Tibial nerve (tissue), 4 donors: Measurements from ENCODE around the gene KAZN. TPM values are rescaled to one million over a fixed set of nuclear protein-coding genes. Genes with fewer than 3 reads are reported as not detected.

Experiments used
- DNase-seq, 2 donors: peaks; one replicate each; pipeline ENCODE4 v3.0.0-alpha.2; 2019; ENCODE audit warnings: low spot score in 2 of 2
- H3K27ac ChIP-seq, 4 donors: fragments of 200-600 bp; sonication (generic) in 3 of 4; one replicate each; pipeline ENCODE4 v1.5.1; 2017 to 2019; ENCODE audit warnings: mild to moderate bottlenecking in 1 of 4
- H3K27me3 ChIP-seq, 2 donors: fragments of 200-600 bp; sonication (generic) in 1 of 2; one replicate each; pipeline versions ENCODE4 v1.5.1 to v1.6.0; 2017 to 2019
- H3K36me3 ChIP-seq, 3 donors: fragments of 200-600 bp; sonication (generic); one replicate each; pipeline ENCODE4 v1.5.1; 2018 to 2019
- H3K4me1 ChIP-seq, 4 donors: fragments of 200-600 bp; sonication (generic) in 3 of 4; one replicate each; pipeline ENCODE4 v1.5.1; 2017 to 2019
- H3K4me3 ChIP-seq, 4 donors: fragments of 200-600 bp; sonication (generic) in 3 of 4; one replicate each; pipeline ENCODE4 v1.5.1; 2017 to 2019; ENCODE audit warnings: mild to moderate bottlenecking in 1 of 4, moderate library complexity in 1 of 4
- H3K9me3 ChIP-seq, 4 donors: fragments of 200-600 bp; sonication (generic) in 3 of 4; one replicate each; pipeline ENCODE4 v1.5.1; 2017 to 2019
- CTCF ChIP-seq, 5 experiments: fragments of 200-600 bp in 3 of 5; fragments of 450-650 bp in 2 of 5; sonication (generic) in 3 of 5; IDR thresholded peaks; one replicate each; pipeline ENCODE4 v1.5.1; 2016 to 2019; ENCODE audit warnings: antibody characterized with exemption in 5 of 5, mild to moderate bottlenecking in 3 of 5, moderate library complexity in 2 of 5
- EP300 ChIP-seq, 2 donors: sonication (generic); formaldehyde crosslinking; IDR thresholded peaks; one replicate each; pipeline ENCODE4 v1.6.1; 2017; ENCODE audit warnings: antibody characterized with exemption in 2 of 2, mild to moderate bottlenecking in 1 of 2
- POLR2A ChIP-seq, 2 donors: fragments of 450-650 bp; IDR thresholded peaks; one replicate each; pipeline ENCODE4 v1.6.1; 2017; ENCODE audit warnings: antibody characterized with exemption in 2 of 2, mild to moderate bottlenecking in 2 of 2, moderate library complexity in 2 of 2
- WGBS, 2 donors: methylation state at CpG; one replicate each; pipeline ENCODE4 v1.1.5; 2018; 5-methylcytosine and 5-hydroxymethylcytosine counted together
- total RNA-seq, 4 donors: library from RNA; depleted of rRNA; stranded (reverse); fragments of >200 nt; gene quantifications; one replicate each; pipeline ENCODE4 v1.1.0, GENCODE V29; 2016

Gene KAZN
- total RNA-seq, 4 donors from 2014 or later: 16.0 to 29.2 (median 22.2) TPM

DNA sequence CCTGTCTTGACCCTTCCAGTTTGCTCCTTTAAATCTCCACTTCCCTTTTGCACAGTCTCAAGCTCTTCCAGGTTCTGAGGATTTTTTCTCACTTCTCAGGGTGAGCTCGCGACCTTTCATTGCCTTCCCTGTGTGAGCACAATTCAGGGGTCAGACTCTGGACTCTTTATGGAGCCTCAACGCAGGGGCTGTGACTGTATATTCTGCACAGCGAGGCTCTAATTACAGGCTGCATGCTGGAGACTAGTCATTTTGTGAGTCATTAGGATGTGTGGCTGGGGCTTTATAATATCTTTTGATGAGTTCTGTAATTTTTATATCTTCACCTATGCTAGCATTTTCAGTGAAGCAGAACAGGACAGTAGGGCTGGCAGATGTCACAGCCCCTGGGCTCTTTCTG, 270.7 kb downstream of the KAZN start:
- Histone ChIP-seq H3K27ac (no peak overlapping the region), H3K4me3 (no peak overlapping the region), H3K36me3 (no peaks in the 10 kb centered on the region), H3K27me3 (no peaks in the 10 kb centered on the region), H3K4me1 (no peaks in the 10 kb centered on the region), H3K9me3 (no peaks in the 10 kb centered on the region)
- DNase-seq: no peak
- 32 to 54% methylated on average over 4 of the region's 4 CpGs for WGBS, 2 donors
- no peak for TF ChIP-seq POLR2A (IDR thresholded peaks at IDR 0.05)

DNA sequence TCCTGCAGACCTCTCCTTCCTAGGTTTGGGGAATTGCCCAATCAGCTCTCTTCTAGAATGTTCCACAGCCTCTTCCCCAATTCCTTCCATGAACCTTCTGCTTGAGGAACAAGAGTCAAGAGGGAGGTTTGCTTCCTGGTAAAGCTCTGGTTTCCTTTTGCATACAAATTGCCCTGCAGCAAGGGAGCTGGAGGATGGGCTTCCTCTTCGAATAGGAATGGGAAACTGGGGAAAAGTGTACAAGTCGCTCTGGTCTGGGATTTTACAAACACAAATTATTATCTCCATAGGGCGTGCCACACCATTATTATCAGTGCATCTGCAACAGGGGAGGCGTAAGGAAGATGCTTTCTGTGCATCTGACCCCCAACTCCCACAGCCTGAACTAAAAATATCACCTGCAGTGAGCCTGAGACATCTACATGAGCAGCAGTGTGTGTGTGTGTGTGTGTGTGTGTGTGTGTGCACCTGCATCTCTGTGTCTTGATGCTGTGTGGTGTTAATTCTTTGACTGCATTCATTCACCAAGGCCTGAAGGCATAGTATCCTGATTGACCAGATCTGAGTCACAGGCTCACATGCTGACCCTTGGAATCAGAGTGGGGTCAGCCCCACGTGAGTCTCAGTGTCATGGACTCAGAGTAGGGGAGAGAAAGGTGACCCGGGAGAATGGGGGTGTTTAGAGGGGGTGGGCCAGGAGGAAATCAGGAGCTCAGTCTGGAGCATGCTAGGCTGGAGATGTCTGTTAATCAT, 272.9 kb downstream of the KAZN start:
- Histone ChIP-seq H3K36me3 (no peaks in the 10 kb centered on the region), H3K4me3 (no peak overlapping the region), H3K9me3 (no peaks in the 10 kb centered on the region), H3K4me1 (no peaks in the 10 kb centered on the region), H3K27ac (no peak overlapping the region), H3K27me3 (no peaks in the 10 kb centered on the region)
- 52 to 66% methylated on average over 6 of the region's 6 CpGs for WGBS, 2 donors
- TF ChIP-seq POLR2A (IDR thresholded peaks at IDR 0.05): no peak
- no peak for TF ChIP-seq EP300 (IDR thresholded peaks at IDR 0.05)
- no peak for DNase-seq

DNA sequence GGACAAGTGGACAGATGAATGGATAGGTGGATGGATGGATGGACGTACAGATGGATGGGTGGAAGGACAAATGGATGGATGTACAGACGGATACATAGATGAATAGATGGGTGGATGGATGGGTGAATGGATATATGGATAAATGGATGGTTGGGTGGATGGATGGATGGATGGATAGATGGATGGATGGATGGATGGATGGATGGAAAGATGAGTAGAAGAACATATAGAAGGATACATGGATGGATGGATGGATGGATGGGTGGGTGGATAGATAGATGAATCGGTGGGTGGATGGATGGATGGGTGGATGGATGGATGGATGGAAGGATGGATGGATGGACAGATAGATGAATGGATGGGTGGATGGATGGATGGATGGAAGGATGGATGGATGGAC, 274.3 kb downstream of the KAZN start:
- no peak for DNase-seq
- WGBS, 2 donors: 83 to 94% methylated on average over 3 of the region's 3 CpGs
- TF ChIP-seq POLR2A (IDR thresholded peaks at IDR 0.05) (no peak), CTCF (IDR thresholded peaks at IDR 0.05) (no peak), EP300 (IDR thresholded peaks at IDR 0.05) (no peak)

DNA sequence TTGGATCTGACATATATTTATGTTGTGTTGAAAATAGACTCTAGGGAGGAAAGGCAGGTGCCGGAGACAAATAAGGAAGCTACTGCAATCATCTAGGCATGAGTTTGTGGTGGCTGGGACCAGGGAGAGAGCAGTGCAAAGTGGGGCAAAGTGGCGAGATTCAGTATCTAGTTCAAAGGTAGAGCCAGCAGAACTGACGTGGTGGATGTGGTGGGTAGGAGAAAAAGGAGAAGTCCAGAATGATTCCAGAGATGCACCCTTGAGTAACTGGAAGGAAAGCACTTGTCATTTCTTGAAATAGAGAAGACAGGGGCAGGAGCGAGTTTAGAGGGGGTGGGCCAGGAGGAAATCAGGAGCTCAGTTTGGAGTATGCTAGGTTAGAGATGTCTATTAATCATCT, 275.2 kb downstream of the KAZN start:
- Histone ChIP-seq H3K4me1 (no peaks in the 10 kb centered on the region), H3K36me3 (no peaks in the 10 kb centered on the region), H3K27me3 (no peaks in the 10 kb centered on the region), H3K4me3 (no peak overlapping the region), H3K9me3 (no peaks in the 10 kb centered on the region), H3K27ac (no peak overlapping the region)
- DNase-seq: no peak
- WGBS, 2 donors: 57 to 60% methylated on average over 4 of the region's 4 CpGs
- TF ChIP-seq EP300 (IDR thresholded peaks at IDR 0.05) (no peak), POLR2A (IDR thresholded peaks at IDR 0.05) (no peak), CTCF (IDR thresholded peaks at IDR 0.05) (no peak)

More for the DNA sequence above, 274.3 kb downstream of the KAZN start:
- Histone ChIP-seq H3K4me3 (no peak overlapping the region), H3K4me1 (no peaks in the 10 kb centered on the region), H3K27ac (no peak overlapping the region), H3K9me3 (no peaks in the 10 kb centered on the region), H3K36me3 (no peaks in the 10 kb centered on the region), H3K27me3 (no peaks in the 10 kb centered on the region)

DNA sequence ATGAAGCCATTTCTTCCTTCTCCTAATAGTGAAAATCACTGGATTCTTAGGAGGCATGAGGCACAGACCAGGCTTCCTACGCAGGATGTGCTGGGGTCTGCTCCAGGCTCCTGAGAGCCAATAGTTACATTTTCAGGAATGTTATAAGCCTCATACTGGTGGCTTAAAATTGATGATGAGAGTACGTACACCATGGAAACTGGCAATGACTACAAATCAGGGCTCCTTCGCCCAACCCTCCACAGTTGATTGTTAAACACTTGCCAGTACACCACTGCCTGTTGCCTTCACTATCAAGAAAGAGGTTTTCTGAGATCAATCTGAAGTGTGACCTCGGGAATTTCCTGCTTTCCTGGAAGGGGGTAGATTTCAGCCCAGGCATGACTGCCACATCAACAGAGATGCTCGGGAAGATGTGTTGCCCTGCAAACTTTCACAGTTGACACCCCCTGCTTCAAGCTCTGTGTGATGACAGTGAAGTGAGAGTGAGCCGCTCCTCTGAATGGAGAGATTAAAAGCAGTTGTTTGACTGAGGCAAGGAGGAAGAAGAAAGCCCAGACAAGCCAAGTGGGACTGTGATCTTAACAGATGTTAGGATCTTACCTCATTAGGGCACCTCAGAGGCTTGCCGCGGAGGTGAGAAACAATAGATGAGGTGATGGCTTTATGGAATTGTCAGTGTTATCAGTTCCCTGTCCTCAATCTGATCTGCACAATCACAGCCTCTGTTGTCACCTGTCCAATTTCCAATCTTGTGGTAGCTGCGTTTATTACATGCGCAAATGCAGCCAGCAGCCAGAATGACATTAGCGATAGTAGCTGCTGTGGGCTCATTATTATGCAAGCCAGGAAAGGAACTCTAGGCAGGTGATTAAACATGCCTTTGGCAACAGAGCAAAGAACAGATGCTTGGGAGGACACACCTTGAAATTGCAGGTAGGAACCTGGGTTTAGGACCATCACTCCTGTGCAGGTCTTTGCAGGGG, 277.3 kb downstream of the KAZN start:
- H3K4me3 ChIP-seq: no peak overlapping the region
- TF ChIP-seq POLR2A (IDR thresholded peaks at IDR 0.05): no peak
- TF ChIP-seq EP300 (IDR thresholded peaks at IDR 0.05): no peak
- no peak for TF ChIP-seq CTCF (IDR thresholded peaks at IDR 0.05)
- H3K9me3 ChIP-seq: no peaks in the 10 kb centered on the region
- 48 to 55% methylated on average over 11 of the region's 11 CpGs for WGBS, 2 donors
- no peak overlapping the region for H3K27ac ChIP-seq
- no peaks in the 10 kb centered on the region for H3K4me1 ChIP-seq
- H3K36me3 ChIP-seq: no peaks in the 10 kb centered on the region
- DNase-seq: no peak
- H3K27me3 ChIP-seq: no peaks in the 10 kb centered on the region

GRCh38 chr1:14876747-14877146, 278.3 kb downstream of the KAZN start:
- 94 to 97% methylated on average over 1 of the region's 1 CpG for WGBS, 2 donors
- Histone ChIP-seq H3K27me3 (no peaks in the 10 kb centered on the region), H3K27ac (no peak overlapping the region), H3K9me3 (no peaks in the 10 kb centered on the region), H3K36me3 (no peaks in the 10 kb centered on the region), H3K4me3 (no peak overlapping the region), H3K4me1 (no peaks in the 10 kb centered on the region)
- TF ChIP-seq CTCF (IDR thresholded peaks at IDR 0.05): no peak
- no peak for TF ChIP-seq EP300 (IDR thresholded peaks at IDR 0.05)
- TF ChIP-seq POLR2A (IDR thresholded peaks at IDR 0.05): no peak
- DNase-seq: no peak
